Astrocyte of the hippocampus (primary cell): ENCODE measurements around the gene TTLL8.

ENCODE experiments used
- DNase-seq: peaks from one replicate; pipeline ENCODE4 v3.0.0; 2011; ENCODE audit warnings: low read depth, low spot score

The TTLL8 gene

GRCh38 chr22:50082961-50083461, 24.9 kb upstream of the TTLL8 start:
- DNase-seq: no peak

- no peak for DNase-seq
These were observed 24.2 kb upstream of the TTLL8 start for GRCh38 chr22:50082197-50082715.

GRCh38 chr22:50081426-50082196, 23.5 kb upstream of the TTLL8 start:
- no peak for DNase-seq

GRCh38 chr22:50080077-50080465, 22.0 kb upstream of the TTLL8 start:
- no peak for DNase-seq

- DNase-seq: no peak
These were observed 20.7 kb upstream of the TTLL8 start for GRCh38 chr22:50078761-50079160.

- no peak for DNase-seq
These were observed 20.1 kb upstream of the TTLL8 start for GRCh38 chr22:50078246-50078645.

- no peak for DNase-seq
These were observed 18.8 kb upstream of the TTLL8 start for GRCh38 chr22:50076646-50077535.

GRCh38 chr22:50074551-50075530, 16.7 kb upstream of the TTLL8 start:
- no peak for DNase-seq

- no peak for DNase-seq
These were observed 16.0 kb upstream of the TTLL8 start for GRCh38 chr22:50074056-50074455.

GRCh38 chr22:50072714-50073538, 14.8 kb upstream of the TTLL8 start:
- no peak for DNase-seq

- DNase-seq: no peak
These were observed 14.1 kb upstream of the TTLL8 start for GRCh38 chr22:50072167-50072555.

- DNase-seq: no peak
These were observed 13.5 kb upstream of the TTLL8 start for GRCh38 chr22:50071432-50072166.

GRCh38 chr22:50070366-50070765, 12.3 kb upstream of the TTLL8 start:
- no peak for DNase-seq

- DNase-seq: no peak
These were observed 10.0 kb upstream of the TTLL8 start for GRCh38 chr22:50068096-50068495.

GRCh38 chr22:50067244-50067643, 9.1 kb upstream of the TTLL8 start:
- DNase-seq: no peak

GRCh38 chr22:50064453-50064852, 6.4 kb upstream of the TTLL8 start:
- DNase-seq: no peak

- DNase-seq: no peak
These were observed 5.7 kb upstream of the TTLL8 start for GRCh38 chr22:50063589-50064393.

- DNase-seq: no peak
These were observed 4.5 kb upstream of the TTLL8 start for GRCh38 chr22:50062509-50063135.
